ENCODE data around the gene NFKB1. TPM values are rescaled to one million over a fixed set of nuclear protein-coding genes. Genes with fewer than 3 reads are reported as not detected.

NFKB1 gene
- polyA plus RNA-seq, 1 donor (not counting 4 experiments of a cell fraction or from before 2014, with no cell fraction given): 21.8 TPM

- no peak for TF ChIP-seq CTCF (optimal IDR thresholded peaks at IDR 0.05 in 1 of 3, IDR thresholded peaks at IDR 0.05 in 1 of 3, conservative IDR thresholded peaks at IDR 0.05 in 1 of 3; ENCODE audit: extremely low read depth in 1 of 3, insufficient read depth in 2 of 3, low read length in 3 of 3)
- Histone ChIP-seq H3K27me3 (ENCODE audit: control insufficient read depth, extremely low read depth, insufficient read depth, low read length) (no peaks in the 10 kb centered on the region), H3K4me2 (ENCODE audit: control insufficient read depth, extremely low read depth, insufficient read depth, low read depth, low read length) (no peak overlapping the region), H4K20me1 (ENCODE audit: control insufficient read depth, extremely low read depth, insufficient read depth, low read length) (no peaks in the 10 kb centered on the region), H2AFZ (ENCODE audit: control insufficient read depth, low read length) (no peak overlapping the region), H3K4me3 (ENCODE audit: control insufficient read depth in 2 of 3, extremely low read depth in 1 of 3, insufficient read depth in 2 of 3, low read depth in 1 of 3, low read length in 3 of 3) (no peak overlapping the region), H3K4me1 (ENCODE audit: control insufficient read depth, extremely low read depth, insufficient read depth, low read length) (peaks cover 4% of the 10 kb centered on the region), H3K9me3 (ENCODE audit: control insufficient read depth, low read depth, low read length) (no peaks in the 10 kb centered on the region), H3K9ac (ENCODE audit: control insufficient read depth, extremely low read depth, insufficient read depth, low read length) (no peak overlapping the region), H3K36me3 (ENCODE audit: control insufficient read depth in 2 of 2, extremely low read depth in 1 of 2, insufficient read depth in 2 of 2, low read length in 2 of 2) (peaks cover 0 to 3% of the 10 kb centered on the region in 2 experiments), H3K27ac (ENCODE audit: control insufficient read depth, insufficient read depth, low read length) (no peak overlapping the region), H3K9me1 (ENCODE audit: control insufficient read depth, extremely low read depth, insufficient read depth, low read length) (no peaks in the 10 kb centered on the region), H3K79me2 (ENCODE audit: control insufficient read depth, insufficient read depth, low read length) (peaks cover 77% of the 10 kb centered on the region)
- dilution Hi-C loops (cut with MboI; ENCODE audit: extremely low pct_ligation_motif_present, low sequenced_read_pairs): no loop called here
- FAIRE-seq: no peak
- DNase-seq (ENCODE audit: low read depth, low spot score): no peak
Observed at GRCh38 chr4:102518703-102519131, 17.6 kb downstream of the NFKB1 start.

GRCh38 chr4:102519925-102520324 lies 18.8 kb downstream of the NFKB1 start:
- Histone ChIP-seq H2AFZ (ENCODE audit: control insufficient read depth, low read length) (no peak overlapping the region), H3K4me1 (ENCODE audit: control insufficient read depth, extremely low read depth, insufficient read depth, low read length) (peaks cover 4% of the 10 kb centered on the region), H3K27ac (ENCODE audit: control insufficient read depth, insufficient read depth, low read length) (no peak overlapping the region), H4K20me1 (ENCODE audit: control insufficient read depth, extremely low read depth, insufficient read depth, low read length) (no peaks in the 10 kb centered on the region), H3K4me2 (ENCODE audit: control insufficient read depth, extremely low read depth, insufficient read depth, low read depth, low read length) (no peak overlapping the region), H3K36me3 (ENCODE audit: control insufficient read depth in 2 of 2, extremely low read depth in 1 of 2, insufficient read depth in 2 of 2, low read length in 2 of 2) (peaks cover 0 to 3% of the 10 kb centered on the region in 2 experiments), H3K27me3 (ENCODE audit: control insufficient read depth, extremely low read depth, insufficient read depth, low read length) (no peaks in the 10 kb centered on the region), H3K4me3 (ENCODE audit: control insufficient read depth in 2 of 3, extremely low read depth in 1 of 3, insufficient read depth in 2 of 3, low read depth in 1 of 3, low read length in 3 of 3) (no peak overlapping the region), H3K9me1 (ENCODE audit: control insufficient read depth, extremely low read depth, insufficient read depth, low read length) (no peaks in the 10 kb centered on the region), H3K9ac (ENCODE audit: control insufficient read depth, extremely low read depth, insufficient read depth, low read length) (no peak overlapping the region), H3K9me3 (ENCODE audit: control insufficient read depth, low read depth, low read length) (no peaks in the 10 kb centered on the region), H3K79me2 (ENCODE audit: control insufficient read depth, insufficient read depth, low read length) (peaks cover 77% of the 10 kb centered on the region)
- peak; percentile 36 for FAIRE-seq
- dilution Hi-C loops (cut with MboI; ENCODE audit: extremely low pct_ligation_motif_present, low sequenced_read_pairs): no loop called here
- DNase-seq (ENCODE audit: low read depth, low spot score): no peak
- TF ChIP-seq EZH2 (IDR thresholded peaks at IDR 0.05; ENCODE audit: low read length) (no peak), CTCF (optimal IDR thresholded peaks at IDR 0.05 in 1 of 3, IDR thresholded peaks at IDR 0.05 in 1 of 3, conservative IDR thresholded peaks at IDR 0.05 in 1 of 3; ENCODE audit: extremely low read depth in 1 of 3, insufficient read depth in 2 of 3, low read length in 3 of 3) (no peak)

Measured in keratinocyte (primary cell).